Activated naive CD4-positive, alpha-beta T cell treated with anti-CD3 and anti-CD28 coated beads, Interleukin-2, amount 10 ng/mL, durations not matched to agents 7 days and 5 days (primary cell): ENCODE measurements around the gene SARM1.
"Not testable (repeated sequence)": the region's sequence is repeated elsewhere in the genome, so short reads cannot be mapped to it uniquely, and the experiment has no call there.

ENCODE experiments used
- CTCF ChIA-PET: fragments of 350-600 bp; sonication (Branson Sonifier 250); formaldehyde crosslinking; loops from one replicate; lab custom pipeline; 2021; ENCODE audit warnings: antibody characterized with exemption; lab: Charles Lee
- DNase-seq: peaks from one replicate; pipeline ENCODE4 v3.0.0-alpha.2; 2020
- H3K27ac Mint-ChIP-seq: one replicate; pipeline ENCODE4 v1.8.0; 2021; ENCODE audit warnings: mild to moderate bottlenecking, moderate library complexity, mixed read lengths
- H3K27me3 Mint-ChIP-seq: one replicate; pipeline ENCODE4 v1.8.0; 2021; ENCODE audit warnings: mild to moderate bottlenecking, mixed read lengths
- H3K36me3 Mint-ChIP-seq: one replicate; pipeline ENCODE4 v1.8.0; 2021; ENCODE audit warnings: mixed read lengths
- H3K4me1 Mint-ChIP-seq: one replicate; pipeline ENCODE4 v1.8.0; 2021; ENCODE audit warnings: mixed read lengths
- H3K4me3 Mint-ChIP-seq: one replicate; pipeline ENCODE4 v1.8.0; 2021; ENCODE audit warnings: mild to moderate bottlenecking, moderate library complexity, mixed read lengths
- H3K9me3 Mint-ChIP-seq: one replicate; pipeline ENCODE4 v1.8.0; 2021; ENCODE audit warnings: mixed read lengths

The SARM1 gene

DNA sequence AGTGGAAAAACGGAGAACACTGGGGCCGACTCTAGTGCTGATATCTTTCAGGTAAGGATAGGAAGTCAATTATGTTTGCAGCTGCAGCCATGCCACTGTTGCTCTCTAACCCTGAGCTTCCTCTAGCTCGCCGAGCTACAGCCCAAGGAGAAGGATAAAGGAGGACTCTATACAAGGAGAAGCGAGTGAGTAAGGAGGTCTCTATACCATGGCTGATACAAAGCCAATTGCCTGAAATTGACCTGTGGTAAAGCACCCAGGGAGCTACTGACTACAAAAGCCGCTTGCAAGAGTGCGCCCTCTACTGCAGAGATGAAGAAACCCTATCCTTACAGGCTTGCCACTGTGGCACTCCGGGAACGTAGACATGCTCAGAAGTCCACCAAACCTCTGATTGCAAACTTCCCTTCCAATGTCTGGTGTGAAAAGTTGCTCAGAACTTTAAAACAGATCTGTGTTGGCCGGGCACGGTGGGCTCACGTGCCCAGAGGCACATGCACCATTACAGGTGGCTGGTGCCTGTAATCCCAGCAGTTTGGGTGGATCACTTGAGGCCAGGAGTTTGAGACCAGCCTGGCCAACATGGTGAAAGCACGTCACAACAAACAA is 45.3 kb downstream of the SARM1 start:
- no peak overlapping the region for H3K27ac Mint-ChIP-seq
- H3K27me3 Mint-ChIP-seq, result peaks cover 21% of the 10 kb centered on the region
- no peak overlapping the region for H3K4me3 Mint-ChIP-seq
- no peaks in the 10 kb centered on the region for H3K4me1 Mint-ChIP-seq
- no peaks in the 10 kb centered on the region for H3K36me3 Mint-ChIP-seq
- DNase-seq, result peak; percentile 71
- H3K9me3 Mint-ChIP-seq, result no peaks in the 10 kb centered on the region
- CTCF ChIA-PET, result interaction anchor here (0.6 to 3.3 kb wide), 26 partner anchors 9 to 590 kb away, joined by 3 to 22 read pairs (median 4); partner anchors contain the start of genes POLDIP2 and SLC46A1

DNA sequence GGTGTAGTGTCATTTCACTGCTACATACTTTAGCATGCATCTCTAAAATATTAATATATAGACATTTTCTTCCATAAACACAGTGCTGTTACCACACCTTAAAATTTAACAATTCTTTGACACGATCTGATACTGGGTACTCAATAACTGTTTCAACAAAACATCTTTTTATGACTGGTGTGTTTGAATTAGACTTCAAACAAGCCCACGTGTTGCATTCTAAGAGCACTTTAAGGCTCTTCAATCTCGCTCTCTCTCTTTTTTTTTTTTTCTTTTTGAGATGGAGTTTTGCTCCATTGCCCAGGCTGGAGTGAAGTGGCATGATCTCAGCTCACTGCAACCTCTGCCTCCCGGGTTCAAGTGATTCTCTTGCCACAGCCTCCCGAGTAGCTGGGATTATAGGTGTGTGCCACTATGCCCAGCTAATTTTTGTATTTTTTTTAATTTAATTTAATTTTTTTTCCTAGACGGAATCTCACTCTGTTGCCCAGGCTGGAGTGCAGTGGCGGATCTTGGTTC is 50.4 kb downstream of the SARM1 start:
- no peak overlapping the region for H3K4me3 Mint-ChIP-seq
- no peaks in the 10 kb centered on the region for H3K4me1 Mint-ChIP-seq
- no peak overlapping the region for H3K27ac Mint-ChIP-seq
- H3K36me3 Mint-ChIP-seq, result no peaks in the 10 kb centered on the region
- no peak for DNase-seq
- no peaks in the 10 kb centered on the region for H3K9me3 Mint-ChIP-seq
- peaks cover 28% of the 10 kb centered on the region for H3K27me3 Mint-ChIP-seq
- CTCF ChIA-PET, result interaction anchor here (1.0 to 1.4 kb wide), 2 partner anchors 41 to 695 kb away, joined by 3 read pairs; no protein-coding TSS in a partner anchor

- Mint-ChIP-seq H3K4me3 (no peak overlapping the region), H3K27me3 (peaks cover 29% of the 10 kb centered on the region), H3K36me3 (no peaks in the 10 kb centered on the region), H3K4me1 (no peaks in the 10 kb centered on the region), H3K9me3 (no peaks in the 10 kb centered on the region), H3K27ac (no peak overlapping the region)
- CTCF ChIA-PET, result interaction anchor here (1.4 kb wide), 1 partner anchor 14 kb away, joined by 3 read pairs; no protein-coding TSS in a partner anchor
- no peak for DNase-seq
These were observed 53.7 kb downstream of the SARM1 start for GRCh38 chr17:28425206-28425605.

DNA sequence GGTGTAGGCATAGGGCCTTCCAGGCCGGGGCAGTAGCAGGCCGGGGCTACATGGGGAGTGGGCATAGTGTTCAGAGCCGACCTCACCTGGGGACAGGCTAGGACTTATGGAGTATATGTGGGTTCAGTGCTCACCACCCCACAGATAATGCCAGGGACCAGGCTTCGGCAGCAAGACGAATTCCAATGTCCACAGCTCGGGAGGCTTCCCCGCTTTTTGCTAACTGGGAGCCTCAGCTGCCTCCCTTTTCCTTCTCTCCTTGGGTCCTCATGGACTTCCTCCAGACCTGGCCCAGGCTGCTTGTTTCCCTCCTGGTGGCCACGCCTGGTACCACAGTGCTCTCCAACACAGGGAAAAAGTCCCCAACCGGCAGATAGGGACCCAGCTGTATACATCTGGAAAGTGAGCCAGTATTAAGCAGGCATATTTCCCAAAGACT is 54.6 kb downstream of the SARM1 start:
- no peak overlapping the region for H3K27ac Mint-ChIP-seq
- no peak for DNase-seq
- no peaks in the 10 kb centered on the region for H3K4me1 Mint-ChIP-seq
- H3K36me3 Mint-ChIP-seq, result no peaks in the 10 kb centered on the region
- peaks cover 26% of the 10 kb centered on the region for H3K27me3 Mint-ChIP-seq
- no peaks in the 10 kb centered on the region for H3K9me3 Mint-ChIP-seq
- CTCF ChIA-PET, result interaction anchor here (1.4 kb wide), 1 partner anchor 14 kb away, joined by 3 read pairs; no protein-coding TSS in a partner anchor
- H3K4me3 Mint-ChIP-seq, result no peak overlapping the region

DNA sequence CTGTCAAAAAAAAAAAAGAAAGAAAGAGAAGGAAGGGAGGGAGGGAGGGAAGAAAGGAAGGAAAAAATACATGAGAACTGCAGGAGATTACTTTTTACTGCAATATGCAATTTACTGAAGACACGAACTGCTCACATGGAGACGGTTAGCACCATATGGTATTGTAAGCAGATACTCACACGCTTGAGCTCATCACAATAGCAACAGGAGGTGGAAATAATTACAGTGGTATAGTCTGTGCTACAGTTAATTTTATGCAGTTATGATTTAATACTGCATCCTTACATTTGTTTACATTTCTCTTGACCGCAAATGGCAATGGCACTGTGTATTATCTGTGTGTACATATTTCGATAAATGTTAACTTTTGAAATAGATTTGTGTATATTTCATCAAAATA is 55.9 kb downstream of the SARM1 start:
- CTCF ChIA-PET, result no interaction called here
- H3K27ac Mint-ChIP-seq, result no peak overlapping the region

DNA sequence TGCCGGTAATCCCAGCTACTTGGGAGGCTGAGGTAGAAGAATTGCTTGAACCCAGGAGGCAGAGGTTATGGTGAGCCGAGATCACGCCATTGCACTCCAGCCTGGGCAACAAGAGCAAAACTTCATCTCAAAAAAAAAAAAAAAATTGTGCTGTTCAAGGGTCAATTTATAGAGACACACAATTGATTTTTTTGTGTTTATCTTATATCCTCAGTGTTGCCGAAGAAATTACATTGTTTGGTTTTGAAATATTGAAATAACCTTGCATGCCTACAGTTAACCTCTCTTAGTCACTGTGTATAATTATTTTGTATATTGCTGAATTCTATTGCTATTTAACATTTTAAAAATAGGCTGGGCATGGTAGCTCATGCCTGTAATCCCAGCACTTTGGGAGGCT is 56.5 kb downstream of the SARM1 start:
- H3K9me3 Mint-ChIP-seq, H3K36me3 Mint-ChIP-seq, H3K4me1 Mint-ChIP-seq, H3K27ac Mint-ChIP-seq, H3K4me3 Mint-ChIP-seq, DNase-seq: not testable (repeated sequence)
- H3K27me3 Mint-ChIP-seq, result peaks cover 26% of the 10 kb centered on the region
- CTCF ChIA-PET, result interaction anchor here (1.0 kb wide), 1 partner anchor 12 kb away, joined by 3 read pairs; no protein-coding TSS in a partner anchor

More for the DNA sequence above, 55.9 kb downstream of the SARM1 start:
- Mint-ChIP-seq H3K4me1 (no peaks in the 10 kb centered on the region), H3K9me3 (no peaks in the 10 kb centered on the region), H3K27me3 (peaks cover 26% of the 10 kb centered on the region), H3K4me3 (no peak overlapping the region), H3K36me3 (no peaks in the 10 kb centered on the region)
- DNase-seq, result no peak

DNA sequence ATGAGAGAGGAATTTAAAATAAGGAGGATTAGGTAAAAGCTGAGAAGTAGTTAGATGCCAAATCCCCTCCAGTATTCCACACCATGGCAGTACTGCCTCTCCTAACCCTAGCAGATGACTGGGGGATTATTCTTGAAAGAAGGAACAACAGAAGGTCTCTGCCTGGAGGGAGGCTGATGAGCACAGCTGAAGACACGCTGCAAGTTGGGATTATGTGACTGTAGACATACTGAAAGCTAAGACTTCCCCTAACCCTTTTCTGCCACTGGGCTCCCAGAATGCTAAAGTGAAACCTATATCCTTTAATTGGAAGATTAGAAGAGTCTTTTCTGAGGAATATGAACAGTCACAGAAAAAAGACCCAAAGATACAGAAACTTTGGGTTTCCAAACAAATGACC is 62.2 kb downstream of the SARM1 start:
- Mint-ChIP-seq H3K4me1 (no peaks in the 10 kb centered on the region), H3K9me3 (no peaks in the 10 kb centered on the region), H3K27ac (no peak overlapping the region)

GRCh38 chr17:28434326-28434725 is 62.8 kb downstream of the SARM1 start:
- H3K27me3 Mint-ChIP-seq, result peaks cover 22% of the 10 kb centered on the region
- H3K27ac Mint-ChIP-seq, H3K9me3 Mint-ChIP-seq, H3K36me3 Mint-ChIP-seq, DNase-seq, CTCF ChIA-PET, H3K4me3 Mint-ChIP-seq, H3K4me1 Mint-ChIP-seq: not testable (repeated sequence)

More for the DNA sequence above, 62.2 kb downstream of the SARM1 start:
- no peak for DNase-seq
- H3K27me3 Mint-ChIP-seq, result peaks cover 21% of the 10 kb centered on the region
- H3K4me3 Mint-ChIP-seq, result no peak overlapping the region
- CTCF ChIA-PET, result no interaction called here
- no peaks in the 10 kb centered on the region for H3K36me3 Mint-ChIP-seq

DNA sequence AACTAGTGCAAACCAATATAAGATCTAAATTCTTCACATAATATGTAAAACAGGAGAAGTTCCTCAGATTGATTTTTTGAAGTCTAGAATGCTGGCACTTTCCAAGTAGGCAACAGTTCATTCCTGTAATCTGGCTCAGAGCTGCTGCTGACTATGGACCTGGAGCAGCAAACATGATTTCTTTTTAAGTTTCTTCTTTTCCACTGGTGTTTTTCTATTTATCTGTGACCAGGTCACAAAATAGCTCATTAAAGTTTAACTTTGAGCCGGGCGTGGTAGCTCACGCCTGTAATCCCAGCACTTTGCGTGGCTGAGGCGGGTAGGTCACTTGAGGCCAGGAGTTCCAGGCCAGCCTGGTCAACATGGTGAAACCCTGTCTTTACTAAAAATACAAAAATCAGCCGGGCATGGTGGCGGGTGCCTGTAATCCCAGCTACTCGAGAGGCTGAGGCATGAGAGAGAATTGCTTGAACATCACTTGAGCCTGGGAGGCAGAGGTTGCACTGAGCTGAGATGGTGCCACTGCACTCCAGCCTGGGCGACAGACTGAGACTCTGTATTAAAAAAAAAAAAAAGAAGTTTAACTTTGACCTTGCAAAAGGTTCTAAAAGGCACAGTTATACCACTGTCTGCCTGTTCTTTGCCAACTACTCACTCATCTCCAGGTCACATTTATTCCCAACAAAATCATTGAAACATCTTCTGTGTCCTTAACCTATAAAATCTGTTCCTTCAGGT is 72.6 kb downstream of the SARM1 start:
- CTCF ChIA-PET, result no interaction called here
- Mint-ChIP-seq H3K27ac (no peak overlapping the region), H3K9me3 (no peaks in the 10 kb centered on the region), H3K36me3 (no peaks in the 10 kb centered on the region), H3K27me3 (peaks cover 18% of the 10 kb centered on the region), H3K4me3 (no peak overlapping the region), H3K4me1 (no peaks in the 10 kb centered on the region)
- DNase-seq, result no peak

DNA sequence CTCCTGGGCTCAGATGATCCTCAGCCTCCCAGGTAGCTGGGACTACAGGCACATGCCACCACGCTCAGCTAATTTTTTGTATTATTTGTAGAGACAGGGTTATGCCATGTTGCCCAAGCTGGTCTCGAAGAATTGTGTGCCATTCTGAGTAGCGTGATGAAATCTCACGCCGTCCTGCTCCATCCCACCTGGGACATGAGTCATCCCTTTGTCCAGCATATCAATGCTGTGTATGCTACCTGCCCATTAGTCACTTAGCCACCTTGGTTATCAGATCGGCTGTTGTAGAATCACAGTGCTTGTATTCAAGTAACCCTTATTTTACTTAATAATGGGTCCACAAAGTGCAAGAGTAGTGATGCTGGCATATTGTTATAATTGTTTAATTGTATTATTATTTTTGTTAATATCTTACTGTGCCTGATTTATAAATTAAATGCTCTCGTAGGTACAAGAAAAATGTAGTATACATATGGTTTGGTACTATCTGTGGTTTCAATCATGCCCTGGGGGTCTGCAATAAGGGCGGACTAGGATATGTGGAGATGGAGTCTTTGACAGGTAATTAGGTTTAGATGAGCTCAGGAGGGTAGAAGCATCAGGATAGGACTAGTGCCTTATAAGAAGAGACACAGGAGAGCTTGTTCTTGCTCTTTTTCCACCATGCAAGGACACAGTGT is 75.4 kb downstream of the SARM1 start:
- Mint-ChIP-seq H3K4me3 (no peak overlapping the region), H3K4me1 (no peaks in the 10 kb centered on the region), H3K9me3 (no peaks in the 10 kb centered on the region), H3K27ac (no peak overlapping the region), H3K36me3 (no peaks in the 10 kb centered on the region), H3K27me3 (peaks cover 15% of the 10 kb centered on the region)
- no peak for DNase-seq
- CTCF ChIA-PET, result no interaction called here

DNA sequence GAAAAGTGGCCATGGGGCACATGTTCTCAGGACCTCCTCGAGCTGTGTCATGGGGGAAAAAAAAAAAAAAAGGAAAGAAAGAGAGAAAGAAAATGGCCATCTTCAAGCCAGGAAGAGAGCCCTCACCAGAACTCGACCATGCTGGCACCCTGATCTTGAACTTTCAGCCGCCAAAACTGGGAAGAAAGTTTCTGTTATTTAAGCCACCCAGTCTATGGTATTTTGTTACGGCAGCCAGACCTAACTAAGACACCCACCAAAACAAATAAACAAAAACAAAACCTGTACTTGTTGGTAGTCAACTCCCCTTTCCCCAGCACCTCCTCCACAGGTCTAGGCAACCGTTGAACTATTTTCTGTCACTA is 75.9 kb downstream of the SARM1 start:
- DNase-seq, result no peak
- H3K4me3 Mint-ChIP-seq, result no peak overlapping the region
- peaks cover 15% of the 10 kb centered on the region for H3K27me3 Mint-ChIP-seq
- no peaks in the 10 kb centered on the region for H3K9me3 Mint-ChIP-seq
- H3K27ac Mint-ChIP-seq, result no peak overlapping the region
- CTCF ChIA-PET, result no interaction called here
- no peaks in the 10 kb centered on the region for H3K4me1 Mint-ChIP-seq
- no peaks in the 10 kb centered on the region for H3K36me3 Mint-ChIP-seq

DNA sequence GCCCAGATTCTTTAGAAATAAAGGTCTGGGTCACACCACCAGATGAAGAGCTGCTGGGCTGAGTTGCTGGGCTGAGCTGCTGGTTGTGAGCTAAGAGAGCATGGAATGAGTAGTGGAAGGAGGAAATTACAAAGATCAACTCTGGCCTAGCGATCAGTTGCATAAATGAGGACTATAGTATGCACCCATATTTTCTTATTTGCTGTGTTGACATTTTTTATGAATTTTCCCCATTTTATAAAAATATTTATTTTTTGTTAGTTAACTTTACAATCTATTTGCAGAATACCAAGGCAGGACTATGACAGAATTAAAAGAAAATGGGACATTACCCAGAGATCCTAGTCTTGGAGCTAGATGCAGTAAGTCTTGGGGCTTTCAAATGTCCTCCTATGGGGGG is 78.4 kb downstream of the SARM1 start:
- CTCF ChIA-PET, result interaction anchor here (0.8 kb wide), 1 partner anchor 33 kb away, joined by 3 read pairs; no protein-coding TSS in a partner anchor
- no peak for DNase-seq
- no peaks in the 10 kb centered on the region for H3K4me1 Mint-ChIP-seq
- no peak overlapping the region for H3K27ac Mint-ChIP-seq
- H3K4me3 Mint-ChIP-seq, result no peak overlapping the region
- H3K36me3 Mint-ChIP-seq, result no peaks in the 10 kb centered on the region
- H3K27me3 Mint-ChIP-seq, result peaks cover 19% of the 10 kb centered on the region
- H3K9me3 Mint-ChIP-seq, result no peaks in the 10 kb centered on the region
